Heart left ventricle (tissue), 13 donors: ENCODE data around the gene PRDX5.

ENCODE experiments used
- CTCF ChIP-seq, 12 donors: fragments of 200-600 bp; sonication (generic) in 4 of 12; IDR thresholded peaks; one replicate each; pipeline versions ENCODE4 v1.5.0 to v1.8.0; 2018 to 2022; ENCODE audit warnings: antibody characterized with exemption in 12 of 12, mild to moderate bottlenecking in 5 of 12
- POLR2A ChIP-seq, 2 donors: fragments of 450-650 bp; IDR thresholded peaks; one replicate each; pipeline ENCODE4 v1.6.1; 2017; ENCODE audit warnings: antibody characterized with exemption in 2 of 2, mild to moderate bottlenecking in 2 of 2, moderate library complexity in 2 of 2
- donor health status: ischemic (EF 13 %, LVEDD 7.1; RV severe dilation, severe dysfunction).
- donor health status: DM: no; HTN: yes; CAD: no.
- donor health status: DM: no; HTN: no; CAD: no.
- donor health status: ischemic (EF 25% LVEDD 6.9; RV normal size, moderate dysfunction).
- donor health status: ischemic (EF 25% LVEDD 5.7; RV mildly dilated, moderate dysfunction).
- donor health status: ischemic (EF 35%, LVEDD 5.7; RV mildly dilated, moderate dysfunction).
- donor health status: nonischemic (EF 11% LVEDD 7.7; RV severe dilation, severe dysfunction).
- donor health status: DM: yes; HTN: yes; CAD: no.
- donor health status: PGD.
- donor health status: ischemic (EF 29% LVEDD 5.4; RV normal size, mild dysfunction).
- donor health status: nonischemic (EF 23%, LVEDD 6.1; RV moderate dilation, normal function).

- no peak for TF ChIP-seq CTCF (IDR thresholded peaks at IDR 0.05)
- no peak for TF ChIP-seq POLR2A (IDR thresholded peaks at IDR 0.05)
These were observed 42.0 kb downstream of the PRDX5 start for GRCh38 chr11:64359712-64360445.
